H1 (cell line): ENCODE measurements around the gene CDH10.

Source experiments
- BRCA1 ChIP-seq: IDR thresholded peaks from 2 replicates; pipeline ENCODE4 v1.6.1; 2012; ENCODE audit warnings: low read depth, low read length, improper control_type of control experiment
- CTCF ChIP-seq, 3 experiments: IDR thresholded peaks; 1 replicate in 2 of 3; 2 replicates in 1 of 3; pipeline versions ENCODE4 v1.5.1 to v1.6.1; 2011; ENCODE audit warnings: low read length in 3 of 3, mild to moderate bottlenecking in 3 of 3, inconsistent platforms in 2 of 3, low read depth in 1 of 3, moderate library complexity in 1 of 3; ENCODE audit not compliant: insufficient read depth in 1 of 3; ENCODE audit errors: control extremely low read depth in 1 of 3
- FOSL1 ChIP-seq: IDR thresholded peaks from 2 replicates; pipeline ENCODE4 v1.6.1; 2011; ENCODE audit warnings: mild to moderate bottlenecking, low read depth, low read length, moderate library complexity; ENCODE audit not compliant: insufficient read depth
- HDAC6 ChIP-seq: IDR thresholded peaks from one replicate; pipeline ENCODE4 v1.7.1; 2012; ENCODE audit warnings: low read depth, mild to moderate bottlenecking, inconsistent platforms, low read length, moderate library complexity
- MAFK ChIP-seq: IDR thresholded peaks from 2 replicates; pipeline ENCODE4 v1.6.1; 2012; ENCODE audit warnings: low read depth, mild to moderate bottlenecking, improper control_type of control experiment, low read length
- NRF1 ChIP-seq: IDR thresholded peaks from 2 replicates; pipeline ENCODE4 v1.6.1; 2011; ENCODE audit warnings: mild to moderate bottlenecking, low read depth, low read length, improper control_type of control experiment
- POLR2A ChIP-seq, 2 experiments: IDR thresholded peaks; 1 replicate in 1 of 2; 2 replicates in 1 of 2; pipeline ENCODE4 v1.6.1; 2011; ENCODE audit warnings: low read depth in 2 of 2, low read length in 2 of 2, mild to moderate bottlenecking in 2 of 2; ENCODE audit errors: control extremely low read depth in 1 of 2
- POLR2AphosphoS5 ChIP-seq: IDR thresholded peaks from 2 replicates; pipeline ENCODE4 v1.6.1; 2011; ENCODE audit warnings: low read depth, low read length
- RAD21 ChIP-seq, 2 experiments: IDR thresholded peaks in 1 of 2; conservative IDR thresholded peaks in 1 of 2; 2 replicates each; pipeline ENCODE4 v1.6.1; 2011; ENCODE audit warnings: low read depth in 2 of 2, low read length in 2 of 2, improper control_type of control experiment in 1 of 2, inconsistent platforms in 1 of 2, mild to moderate bottlenecking in 1 of 2, moderate library complexity in 1 of 2

DNA sequence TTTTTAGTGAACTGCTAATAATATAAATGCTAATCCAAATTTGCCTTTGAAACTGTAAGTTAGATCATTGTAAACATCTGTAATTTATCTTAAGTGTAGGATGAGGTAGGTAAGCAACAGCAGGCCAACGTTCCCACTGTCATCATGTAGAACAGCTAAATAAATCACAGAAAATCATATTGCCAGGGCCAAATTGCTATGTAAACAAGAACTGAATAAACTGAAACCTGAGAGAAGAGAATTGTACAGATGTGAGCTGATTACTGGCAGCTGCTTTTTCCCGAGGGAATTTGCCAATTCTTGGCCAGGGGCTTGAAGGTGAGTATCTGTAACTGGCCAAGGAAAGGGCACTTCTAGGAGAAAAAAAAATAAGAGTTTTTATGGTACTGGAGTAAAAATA, 97.6 kb downstream of the CDH10 start:
- TF ChIP-seq CTCF (IDR thresholded peaks at IDR 0.05; ENCODE audit: control extremely low read depth in 1 of 3, insufficient read depth in 1 of 3, low read depth in 1 of 3, low read length in 3 of 3) (no peak), NRF1 (no peak), MAFK (no peak), FOSL1 (no peak), BRCA1 (no peak), RAD21 (IDR thresholded peaks at IDR 0.05 in 1 of 2, conservative IDR thresholded peaks at IDR 0.05 in 1 of 2; ENCODE audit: low read depth in 2 of 2, low read length in 2 of 2) (no peak), HDAC6 (no peak), POLR2A (IDR thresholded peaks at IDR 0.05; ENCODE audit: control extremely low read depth in 1 of 2, low read depth in 2 of 2, low read length in 2 of 2) (no peak), POLR2AphosphoS5 (no peak)
